Measurements from ENCODE around the gene S100A9. TPM values are rescaled to one million over a fixed set of nuclear protein-coding genes. Genes with fewer than 3 reads are reported as not detected.
A peak's percentile ranks its signal among the peaks of the same experiment; 100 is the strongest.

The S100A9 gene
- total RNA-seq, 1 experiment from 2014 or later = 0.59 TPM

GRCh38 chr1:153395136-153395685 is 37.6 kb downstream of the S100A9 start:
- BruUV-seq (replicated peaks) = no TSS peak
- Histone ChIP-seq H3K36me3 (ENCODE audit: control insufficient read depth in 1 of 2, insufficient read depth in 2 of 2, low read length in 2 of 2) (no peaks in the 10 kb centered on the region), H3K4me1 (ENCODE audit: control insufficient read depth in 1 of 2, insufficient read depth in 2 of 2, low read length in 2 of 2) (no peaks in the 10 kb centered on the region), H3K9ac (ENCODE audit: low read length) (no peak overlapping the region), H3K9me3 (ENCODE audit: control insufficient read depth in 1 of 2, insufficient read depth in 1 of 2, low read depth in 1 of 2, low read length in 2 of 2) (no peaks in the 10 kb centered on the region), H3K4me3 (replicated peaks in 1 of 2; ENCODE audit: low read depth in 1 of 2, low read length in 2 of 2) (no peak overlapping the region), H3K27me3 (ENCODE audit: insufficient read depth, low read length) (peaks cover 72% of the 10 kb centered on the region), H3K9me2 (ENCODE audit: insufficient read depth) (no peaks in the 10 kb centered on the region), H3K4me2 (ENCODE audit: low read length) (no peak overlapping the region), H2AFZ (ENCODE audit: low read depth, low read length, poor library complexity, severe bottlenecking) (no peak overlapping the region), H4K20me1 (ENCODE audit: insufficient read depth) (no peaks in the 10 kb centered on the region), H3K27ac (ENCODE audit: low read depth, low read length) (no peak overlapping the region), H3K79me2 (ENCODE audit: insufficient read depth, low read length) (no peaks in the 10 kb centered on the region)
- intact Hi-C loops (cut with micrococcal nuclease) = no loop called here
- CTCF ChIA-PET = no interaction called here
- DNase-seq (ENCODE audit: low read depth, low spot score) (no peak), ATAC-seq (peak; percentile 13; the same call in 1 of the 2 replicates)
- TF ChIP-seq SRF (IDR thresholded peaks at IDR 0.05; ENCODE audit: low read depth) (no peak), SIN3A (IDR thresholded peaks at IDR 0.05; ENCODE audit: low read depth) (no peak), ZFX (IDR thresholded peaks at IDR 0.05) (no peak), CEBPB (IDR thresholded peaks at IDR 0.05; ENCODE audit: low read depth) (no peak), EGR1 (IDR thresholded peaks at IDR 0.05; ENCODE audit: low read depth) (no peak), POLR2A (IDR thresholded peaks at IDR 0.05; ENCODE audit: borderline replicate concordance, extremely low read depth, insufficient read depth, insufficient read length) (no peak), POLR2AphosphoS5 (IDR thresholded peaks at IDR 0.05; ENCODE audit: low read depth, low read length) (no peak), CTCF (IDR thresholded peaks at IDR 0.05 in 2 of 3, conservative IDR thresholded peaks at IDR 0.05 in 1 of 3; ENCODE audit: borderline replicate concordance in 1 of 3, insufficient read depth in 1 of 3, low read depth in 2 of 3, low read length in 2 of 3) (no peak), TCF7L2 (IDR thresholded peaks at IDR 0.05; ENCODE audit: borderline replicate concordance, extremely low read depth, insufficient read depth, insufficient read length) (no peak), REST (IDR thresholded peaks at IDR 0.05; ENCODE audit: low read depth) (no peak), SP1 (IDR thresholded peaks at IDR 0.05; ENCODE audit: low read depth) (no peak), RAD21 (IDR thresholded peaks at IDR 0.05; ENCODE audit: low read depth) (no peak)
- RAD21 ChIA-PET (ENCODE audit: low non-redundant PET in 1 of 2, low total read pairs in 2 of 2, uncharacterized antibody in 2 of 2, unreplicated experiment in 2 of 2) = no interaction called here
- POLR2A ChIA-PET = no interaction called here
